IMR-90 (cell line): Measurements from ENCODE around the gene ARHGEF12. TPM values are rescaled to one million over a fixed set of nuclear protein-coding genes. Genes with fewer than 3 reads are reported as not detected.

ENCODE experiments used
- ATAC-seq: fragments of 200-7000 bp; cut with Tn5 transposase; 2 replicates; pipeline ENCODE4 v1.9.1; 2020; ENCODE audit warnings: low read depth, mild to moderate bottlenecking, moderate library complexity
- BruUV-seq: library from RNA; stranded (reverse); fragments of 400-500 nt; replicated peaks from 2 replicates; lab custom pipeline; 2021; lab: Mats Ljungman, UMichigan
- CTCF ChIA-PET: fragments of 300-600 bp; formaldehyde crosslinking; extraction: SDS; loops from one replicate; lab custom pipeline; 2021; ENCODE audit warnings: antibody characterized with exemption; lab: Yijun Ruan, JAX
- POLR2A ChIA-PET: fragments of 300-600 bp; sonication (Branson Sonifier 250); formaldehyde crosslinking; loops from one replicate; lab custom pipeline; 2022; ENCODE audit warnings: antibody characterized with exemption; ENCODE audit not compliant: unreplicated experiment; lab: Charles Lee
- DNase-seq: peaks from one replicate; pipeline ENCODE4 v3.0.0; 2013
- H2AFZ ChIP-seq: replicated peaks from 2 replicates; pipeline ENCODE3; 2013; ENCODE audit warnings: low read length, mild to moderate bottlenecking; ENCODE audit not compliant: poor library complexity
- H2AK5ac ChIP-seq: 2 replicates; pipeline ENCODE4 v1.6.1; 2013; ENCODE audit warnings: low read depth, low read length, inconsistent platforms
- H2AK9ac ChIP-seq: replicated peaks from 2 replicates; pipeline ENCODE3; 2013; ENCODE audit warnings: mild to moderate bottlenecking, low read depth, low read length, moderate library complexity; ENCODE audit not compliant: poor library complexity
- H2BK120ac ChIP-seq: 2 replicates; pipeline ENCODE4 v1.6.1; 2013; ENCODE audit warnings: low read depth, low read length, inconsistent platforms
- H2BK15ac ChIP-seq: 3 replicates; pipeline ENCODE4 v1.6.1; 2013; ENCODE audit warnings: low read depth, low read length, inconsistent platforms
- H2BK20ac ChIP-seq: 2 replicates; pipeline ENCODE4 v1.6.1; 2013; ENCODE audit warnings: low read depth, mild to moderate bottlenecking, inconsistent platforms, low read length, moderate library complexity
- H2BK5ac ChIP-seq: 2 replicates; pipeline ENCODE4 v1.6.1; 2013; ENCODE audit warnings: mild to moderate bottlenecking, low read depth, low read length, inconsistent platforms; ENCODE audit not compliant: poor library complexity, severe bottlenecking
- H3K14ac ChIP-seq: replicated peaks from 2 replicates; pipeline ENCODE4 v1.6.1; 2013; ENCODE audit warnings: low read depth, low read length, inconsistent platforms
- H3K18ac ChIP-seq: 2 replicates; pipeline ENCODE4 v1.6.1; 2013; ENCODE audit warnings: low read depth, low read length, control low read depth
- H3K23ac ChIP-seq: 2 replicates; pipeline ENCODE4 v1.6.1; 2013; ENCODE audit warnings: low read depth, low read length, inconsistent platforms
- H3K27ac ChIP-seq: 2 replicates; pipeline ENCODE4 v1.5.1; 2013; ENCODE audit warnings: mild to moderate bottlenecking, control low read depth, low read length; ENCODE audit not compliant: insufficient read depth
- H3K27me3 ChIP-seq: 2 replicates; pipeline ENCODE4 v1.6.1; 2013; ENCODE audit warnings: low read length; ENCODE audit not compliant: control insufficient read depth, insufficient read depth
- H3K36me3 ChIP-seq: 2 replicates; pipeline ENCODE4 v1.6.1; 2013; ENCODE audit warnings: low read length, mixed read lengths; ENCODE audit not compliant: control insufficient read depth, insufficient read depth
- H3K4ac ChIP-seq: 2 replicates; pipeline ENCODE4 v1.6.1; 2013; ENCODE audit warnings: low read depth, low read length, inconsistent platforms
- H3K4me1 ChIP-seq: 2 replicates; pipeline ENCODE4 v1.6.1; 2013; ENCODE audit warnings: low read length, mixed read lengths; ENCODE audit not compliant: control insufficient read depth, insufficient read depth
- H3K4me2 ChIP-seq: 2 replicates; pipeline ENCODE4 v1.6.1; 2013; ENCODE audit warnings: low read depth, mild to moderate bottlenecking, control low read depth, low read length, moderate library complexity
- H3K4me3 ChIP-seq: 2 replicates; pipeline ENCODE4 v1.5.1; 2013; ENCODE audit warnings: low read depth, mild to moderate bottlenecking, control low read depth, low read length, moderate library complexity; ENCODE audit not compliant: insufficient read depth
- H3K56ac ChIP-seq: 2 replicates; pipeline ENCODE4 v1.6.1; 2013; ENCODE audit warnings: low read length, inconsistent platforms; ENCODE audit not compliant: insufficient read depth; ENCODE audit errors: extremely low read depth
- H3K79me1 ChIP-seq, 2 experiments: 2 replicates each; pipeline ENCODE4 v1.6.1; 2013; ENCODE audit warnings: low read length in 2 of 2, inconsistent platforms in 1 of 2, low read depth in 1 of 2
- H3K9ac ChIP-seq: 2 replicates; pipeline ENCODE4 v1.6.1; 2013; ENCODE audit warnings: low read depth, low read length, control low read depth
- H3K9me1 ChIP-seq: 2 replicates; pipeline ENCODE4 v1.6.1; 2013; ENCODE audit warnings: low read length, inconsistent platforms; ENCODE audit not compliant: insufficient read depth
- H3K9me3 ChIP-seq: 2 replicates; pipeline ENCODE4 v1.6.1; 2013; ENCODE audit warnings: low read length; ENCODE audit not compliant: control insufficient read depth, insufficient read depth
- H4K20me1 ChIP-seq: 2 replicates; pipeline ENCODE4 v1.6.1; 2013; ENCODE audit warnings: low read length, inconsistent platforms; ENCODE audit not compliant: insufficient read depth
- H4K5ac ChIP-seq: 2 replicates; pipeline ENCODE4 v1.6.1; 2013; ENCODE audit warnings: mild to moderate bottlenecking, low read depth, low read length, control low read depth
- H4K8ac ChIP-seq, 2 experiments: 2 replicates each; pipeline ENCODE4 v1.6.1; 2013; ENCODE audit warnings: low read depth in 2 of 2, low read length in 2 of 2, control low read depth in 1 of 2, inconsistent platforms in 1 of 2
- H4K91ac ChIP-seq: 2 replicates; pipeline ENCODE4 v1.6.1; 2013; ENCODE audit warnings: low read depth, low read length, inconsistent platforms; ENCODE audit not compliant: insufficient read depth
- BHLHE40 ChIP-seq: fragments of 150-350 bp; IDR thresholded peaks from 2 replicates; pipeline ENCODE4 v1.6.1; 2016; ENCODE audit warnings: mild to moderate bottlenecking, low read depth, low read length
- CTCF ChIP-seq: conservative IDR thresholded peaks from 2 replicates; pipeline ENCODE4 v1.5.1; 2012; ENCODE audit warnings: mild to moderate bottlenecking, low read depth, low read length, improper control_type of control experiment
- ELK1 ChIP-seq: fragments of 150-350 bp; IDR thresholded peaks from 2 replicates; pipeline ENCODE4 v1.6.1; 2016; ENCODE audit warnings: low read depth, mild to moderate bottlenecking, low read length, moderate library complexity, borderline replicate concordance
- MAZ ChIP-seq: IDR thresholded peaks from 2 replicates; pipeline ENCODE4 v1.6.1; 2012; ENCODE audit warnings: low read depth, mild to moderate bottlenecking, low read length, improper control_type of control experiment, moderate library complexity, borderline replicate concordance
- MXI1 ChIP-seq: IDR thresholded peaks from 2 replicates; pipeline ENCODE4 v1.6.1; 2012; ENCODE audit warnings: low read depth, mild to moderate bottlenecking, low read length, moderate library complexity, borderline replicate concordance
- NFE2L2 ChIP-seq: fragments of 150-350 bp; IDR thresholded peaks from 2 replicates; pipeline ENCODE4 v1.6.1; 2016; ENCODE audit warnings: low read depth, mild to moderate bottlenecking, low read length
- POLR2A ChIP-seq: IDR thresholded peaks from 2 replicates; pipeline ENCODE4 v1.6.1; 2012; ENCODE audit warnings: mild to moderate bottlenecking, low read depth, low read length
- RAD21 ChIP-seq: IDR thresholded peaks from 2 replicates; pipeline ENCODE4 v1.6.1; 2012; ENCODE audit warnings: low read length, improper control_type of control experiment
- RCOR1 ChIP-seq: IDR thresholded peaks from 2 replicates; pipeline ENCODE4 v1.6.1; 2012; ENCODE audit warnings: mild to moderate bottlenecking, low read length, improper control_type of control experiment; ENCODE audit not compliant: insufficient replicate concordance
- RFX5 ChIP-seq: IDR thresholded peaks from 2 replicates; pipeline ENCODE4 v1.8.0; 2012; ENCODE audit warnings: low read depth, mild to moderate bottlenecking, low read length, moderate library complexity
- SMC3 ChIP-seq: fragments of 150-350 bp; IDR thresholded peaks from 2 replicates; pipeline ENCODE4 v1.6.1; 2016; ENCODE audit warnings: low read depth, mild to moderate bottlenecking, antibody characterized with exemption, low read length, moderate library complexity
- USF2 ChIP-seq: fragments of 150-350 bp; IDR thresholded peaks from 2 replicates; pipeline ENCODE4 v1.6.1; 2017; ENCODE audit warnings: mild to moderate bottlenecking, antibody characterized with exemption, low read length, low read depth
- WGBS, 2 experiments: methylation state at CpG; one replicate each; pipeline versions ENCODE4 v1.1.5 to v1.1.7; 2013; ENCODE audit warnings: missing lambda C conversion rate in 2 of 2; ENCODE audit not compliant: insufficient read length in 1 of 2; ENCODE audit errors: extremely low coverage in 2 of 2; 5-methylcytosine and 5-hydroxymethylcytosine counted together
- dilution Hi-C: fragments of 300-500 bp; cut with HindIII; formaldehyde crosslinking; loops from one replicate; pipeline ENCODE4 v1.14.3; 2018; ENCODE audit warnings: low sequenced_read_pairs; ENCODE audit not compliant: unreplicated experiment
- in situ Hi-C: fragments of 300-500 bp; cut with MboI; formaldehyde crosslinking; loops from 3 replicates; pipeline ENCODE4 v1.14.3; 2019; ENCODE audit warnings: low sequenced_read_pairs, inconsistent platforms, mixed read lengths
- intact Hi-C: fragments of 100-400 bp; cut with micrococcal nuclease; formaldehyde crosslinking; loops from 2 replicates; pipeline ENCODE4 v1.10.0; 2022
- polyA plus RNA-seq, 3 experiments: library from polyadenylated mRNA; depleted of rRNA; stranded (reverse); fragments of >200 nt; gene quantifications; 2 replicates each; pipeline ENCODE4 v1.2.3, GENCODE V29; 2012; ENCODE audit warnings: low replicate concordance in 1 of 3
- total RNA-seq: library from RNA; depleted of rRNA; stranded (reverse); fragments of >200 nt; gene quantifications from 2 replicates; pipeline ENCODE4 v1.2.3, GENCODE V29; 2012

Gene ARHGEF12
- total and polyA plus RNA-seq, 2 of the 4 experiments (the other 2 are of a cell fraction) = 25.5 to 115 TPM

- Histone ChIP-seq H3K27ac (no peak overlapping the region), H3K4me3 (no peak overlapping the region), H3K27me3 (peaks cover 8% of the 10 kb centered on the region), H3K4me1 (peaks cover 3% of the 10 kb centered on the region; the same call in 1 of the 2 replicates), H2AK5ac (no peak overlapping the region), H2BK120ac (no peak overlapping the region), H3K9me3 (no peaks in the 10 kb centered on the region), H3K79me1 (no peaks in the 10 kb centered on the region), H3K23ac (no peak overlapping the region), H3K36me3 (no peaks in the 10 kb centered on the region), H4K8ac (no peak overlapping the region), H3K56ac (no peak overlapping the region), H4K5ac (no peak overlapping the region), H2BK5ac (no peak overlapping the region), H4K20me1 (no peaks in the 10 kb centered on the region), H3K9me1 (0 out of 2 replicates have a peak, but pooled peaks cover 3% of the 10 kb centered on the region), H2AK9ac (no peak overlapping the region), H2AFZ (no peak overlapping the region), H3K4ac (no peak overlapping the region), H3K18ac (no peak overlapping the region), H3K14ac (no peak overlapping the region), H3K4me2 (no peak overlapping the region), H2BK20ac (no peak overlapping the region), H2BK15ac (no peak overlapping the region), H4K91ac (no peak overlapping the region), H3K9ac (no peak overlapping the region)
- intact Hi-C loops = no loop called here
- TF ChIP-seq NFE2L2 (no peak), CTCF (no peak), MXI1 (no peak), MAZ (no peak), SMC3 (no peak), RFX5 (no peak), BHLHE40 (no peak), RAD21 (no peak), RCOR1 (no peak), POLR2A (no peak), ELK1 (no peak), USF2 (no peak)
- ATAC-seq = no peak
- dilution Hi-C loops = no loop called here
- no TSS peak for BruUV-seq
- POLR2A ChIA-PET = interaction anchor here (0.6 kb wide), 1 partner anchor 1224 kb away, joined by 4 read pairs; no protein-coding TSS in a partner anchor
- CTCF ChIA-PET = interaction anchor here (0.6 to 0.8 kb wide), 3 partner anchors 15 to 76 kb away, joined by 3 to 4 read pairs (median 4); no protein-coding TSS in a partner anchor
- WGBS, 2 experiments = 60% methylated on average over 1 of the region's 10 CpGs; no CpG with 5 or more reads in 1 of the 2 experiments
- no peak for DNase-seq
- in situ Hi-C loops = loop anchor here (25.0 kb wide), 1 partner anchor 369 kb away; no protein-coding TSS in a partner anchor
Measured at GRCh38 chr11:120317689-120318480, 18.3 kb upstream of the ARHGEF12 start.
